Posterior cingulate gyrus (tissue), 11 donors: Measurements from ENCODE around the gene PRKCE.
A peak's percentile ranks its signal among the peaks of the same experiment; 100 is the strongest.

Experiments used
- DNase-seq, 10 donors: peaks; one replicate each; pipeline versions ENCODE4 v3.0.0 to v3.0.0-alpha.2; 2020 to 2021; ENCODE audit warnings: mixed read lengths in 3 of 10
- intact Hi-C: fragments of 100-400 bp; cut with DNase I; formaldehyde crosslinking; loops from one replicate; pipeline ENCODE4 v1.15.1; 2023

Gene PRKCE

GRCh38 chr2:45741161-45741850 is 89.8 kb downstream of the PRKCE start:
- intact Hi-C loops = no loop called here
- DNase-seq = peak in 2 of 10 donors; percentile 12 to 14

DNA sequence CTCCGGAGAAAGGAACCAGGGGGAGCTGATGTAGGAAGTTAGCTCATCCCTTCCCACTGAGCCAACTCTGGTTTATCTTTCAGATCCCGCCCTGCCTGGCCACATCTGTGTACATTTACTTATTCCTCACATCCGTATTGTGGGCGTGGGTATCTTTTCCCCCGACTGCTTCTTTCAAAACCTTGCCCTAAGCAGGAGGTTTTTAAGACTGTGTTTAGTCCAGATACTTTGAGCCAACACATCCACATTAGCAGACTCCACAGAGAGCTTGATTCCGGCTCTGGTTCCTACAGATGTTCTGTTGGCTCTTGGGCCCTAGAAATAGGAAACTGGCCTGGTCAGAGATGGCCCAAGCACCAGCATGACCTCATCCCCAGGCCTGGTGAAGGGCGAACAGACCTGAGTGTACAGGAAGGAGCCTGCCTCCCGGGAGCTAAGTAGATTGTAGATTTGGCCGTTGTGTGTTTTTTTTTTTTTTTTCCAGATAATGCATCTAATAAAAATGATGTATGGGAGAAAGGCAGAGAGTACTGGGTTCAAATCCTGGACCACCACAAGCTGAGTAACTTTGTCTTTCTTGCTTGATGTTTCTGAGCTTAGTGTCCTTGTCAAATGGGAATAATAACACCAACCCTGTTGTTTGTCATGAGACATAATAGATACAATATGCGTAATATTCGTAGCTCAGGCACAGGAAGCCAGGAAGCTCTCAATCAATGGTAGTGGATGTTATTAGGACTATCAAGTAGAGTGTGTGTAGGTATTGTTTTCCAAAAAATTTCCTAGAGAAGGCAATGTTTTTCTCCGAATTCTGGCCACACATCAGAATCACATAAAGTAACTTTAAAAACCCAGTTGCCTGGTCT is 92.3 kb downstream of the PRKCE start:
- no peak for DNase-seq
- intact Hi-C loops = no loop called here

GRCh38 chr2:45745231-45745630 is 93.8 kb downstream of the PRKCE start:
- no peak for DNase-seq
- intact Hi-C loops = no loop called here

GRCh38 chr2:45746888-45747287 is 95.4 kb downstream of the PRKCE start:
- intact Hi-C loops = no loop called here
- no peak for DNase-seq

DNA sequence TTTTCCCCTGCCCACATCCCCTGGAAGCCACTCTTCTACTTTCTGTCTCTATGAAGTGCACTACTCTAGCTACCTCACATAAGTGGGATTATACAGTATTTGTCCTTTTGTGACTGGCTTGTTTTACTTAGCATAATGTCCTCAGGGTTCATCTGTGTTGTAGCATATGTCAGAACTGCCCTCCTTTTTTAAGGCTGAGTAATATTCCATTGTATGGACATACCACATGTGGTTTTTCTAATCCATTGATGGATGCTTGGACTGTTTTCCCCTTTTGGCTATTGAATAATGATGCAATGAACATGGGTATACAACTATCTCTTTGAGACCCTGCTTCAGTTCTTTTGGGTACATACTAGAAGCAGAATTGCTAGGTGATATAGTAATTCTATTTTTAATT is 95.9 kb downstream of the PRKCE start:
- intact Hi-C loops = no loop called here
- no peak for DNase-seq

- peak in 9 of 10 donors; percentile 15 to 91 (median 72) for DNase-seq
- intact Hi-C loops = no loop called here
Measured at GRCh38 chr2:45748239-45748638, 96.8 kb downstream of the PRKCE start.

DNA sequence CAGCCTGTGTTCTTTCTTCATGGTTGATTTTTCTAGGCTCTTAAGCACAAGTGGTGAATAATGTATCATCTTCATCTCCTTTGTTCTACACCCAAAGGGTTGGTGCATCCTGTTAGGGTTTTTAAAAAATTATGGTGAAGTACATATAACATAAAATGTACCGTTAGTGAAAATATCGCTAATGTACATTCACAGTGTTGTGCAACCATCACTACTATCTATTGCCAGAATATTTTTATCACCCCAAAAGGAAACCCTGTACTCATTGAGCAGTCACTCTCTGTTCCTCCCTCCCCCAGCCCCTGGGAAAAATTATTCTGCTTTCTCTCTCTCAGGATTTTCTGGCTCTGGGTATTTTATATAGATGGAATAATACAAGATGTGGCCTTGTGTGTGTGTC is 98.5 kb downstream of the PRKCE start:
- no peak for DNase-seq
- intact Hi-C loops = no loop called here

DNA sequence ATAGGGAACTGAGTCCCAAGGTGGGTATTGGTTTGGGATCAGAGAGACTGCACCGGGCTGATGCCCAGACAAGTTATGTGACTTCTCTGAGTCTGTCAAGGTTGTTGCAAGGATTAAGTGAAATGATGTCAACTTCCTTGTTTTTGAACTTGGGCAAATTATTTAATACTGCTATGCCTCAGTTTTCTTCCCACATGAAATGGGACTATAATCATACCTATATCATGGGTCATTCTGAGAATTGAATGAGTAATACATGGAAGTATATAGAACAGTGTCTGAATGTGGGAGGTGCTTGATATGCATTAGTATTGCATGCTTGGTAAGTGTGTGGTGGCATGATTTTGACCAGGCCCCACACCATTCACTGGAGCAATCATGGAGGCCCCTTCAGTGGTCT is 99.0 kb downstream of the PRKCE start:
- no peak for DNase-seq
- intact Hi-C loops = no loop called here

GRCh38 chr2:45753381-45753780 is 101.9 kb downstream of the PRKCE start:
- intact Hi-C loops = no loop called here
- no peak for DNase-seq

- intact Hi-C loops = no loop called here
- peak in 7 of 10 donors; percentile 33 to 93 (median 63) for DNase-seq
Measured at GRCh38 chr2:45754131-45755010, 102.9 kb downstream of the PRKCE start.

- DNase-seq = no peak
- intact Hi-C loops = no loop called here
Measured at GRCh38 chr2:45755585-45756335, 104.3 kb downstream of the PRKCE start.

DNA sequence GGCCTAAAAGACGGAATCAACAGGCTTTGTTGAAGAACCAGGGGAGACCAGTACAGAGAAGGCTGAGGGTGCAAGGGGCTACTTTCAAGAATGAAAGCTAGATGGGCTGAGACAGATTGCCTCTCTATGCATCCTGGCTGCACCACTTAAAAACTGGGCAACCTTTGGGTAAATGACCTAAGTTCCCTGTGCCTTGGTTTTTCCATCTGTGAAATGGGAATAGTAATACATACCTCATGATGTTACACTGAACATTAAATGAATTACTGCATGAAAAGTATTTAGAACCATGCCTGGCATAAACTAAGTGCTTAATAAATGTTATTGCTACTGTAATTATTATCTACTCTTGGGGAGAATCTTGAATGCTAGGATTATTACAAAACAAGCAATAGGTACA is 106.5 kb downstream of the PRKCE start:
- intact Hi-C loops = no loop called here
- no peak for DNase-seq

GRCh38 chr2:45759310-45759851 is 107.9 kb downstream of the PRKCE start:
- DNase-seq = peak in 6 of 10 donors; percentile 46 to 92 (median 76)
- intact Hi-C loops = no loop called here

- no peak for DNase-seq
- intact Hi-C loops = loop anchor here (10.0 kb wide), 1 partner anchor 67 kb away; no protein-coding TSS in a partner anchor
Measured at GRCh38 chr2:45761635-45762034, 110.2 kb downstream of the PRKCE start.

DNA sequence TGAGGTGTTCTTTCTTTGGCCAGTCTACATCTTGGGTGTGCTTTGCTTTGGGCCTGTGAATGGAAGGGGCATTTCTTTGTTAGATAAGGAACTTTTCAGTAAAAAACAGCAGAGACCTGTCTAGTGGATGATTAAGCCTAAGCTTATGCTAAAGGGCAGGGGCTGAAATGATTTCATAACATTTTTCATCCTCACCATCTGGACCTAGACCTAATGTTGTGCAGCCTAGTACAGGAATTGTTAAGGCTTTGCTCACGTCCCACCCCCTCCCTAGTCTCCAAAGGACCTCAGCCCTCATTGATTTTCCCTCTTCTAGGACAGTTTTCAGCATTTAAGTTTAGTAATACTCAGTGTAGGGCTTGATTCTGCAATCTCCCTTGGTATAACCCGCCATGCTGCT is 111.8 kb downstream of the PRKCE start:
- no peak for DNase-seq
- intact Hi-C loops = loop anchor here (10.0 kb wide), 1 partner anchor 68 kb away; no protein-coding TSS in a partner anchor

GRCh38 chr2:45763797-45764196 is 112.3 kb downstream of the PRKCE start:
- intact Hi-C loops = loop anchor here (10.0 kb wide), 1 partner anchor 69 kb away; no protein-coding TSS in a partner anchor
- DNase-seq = no peak

DNA sequence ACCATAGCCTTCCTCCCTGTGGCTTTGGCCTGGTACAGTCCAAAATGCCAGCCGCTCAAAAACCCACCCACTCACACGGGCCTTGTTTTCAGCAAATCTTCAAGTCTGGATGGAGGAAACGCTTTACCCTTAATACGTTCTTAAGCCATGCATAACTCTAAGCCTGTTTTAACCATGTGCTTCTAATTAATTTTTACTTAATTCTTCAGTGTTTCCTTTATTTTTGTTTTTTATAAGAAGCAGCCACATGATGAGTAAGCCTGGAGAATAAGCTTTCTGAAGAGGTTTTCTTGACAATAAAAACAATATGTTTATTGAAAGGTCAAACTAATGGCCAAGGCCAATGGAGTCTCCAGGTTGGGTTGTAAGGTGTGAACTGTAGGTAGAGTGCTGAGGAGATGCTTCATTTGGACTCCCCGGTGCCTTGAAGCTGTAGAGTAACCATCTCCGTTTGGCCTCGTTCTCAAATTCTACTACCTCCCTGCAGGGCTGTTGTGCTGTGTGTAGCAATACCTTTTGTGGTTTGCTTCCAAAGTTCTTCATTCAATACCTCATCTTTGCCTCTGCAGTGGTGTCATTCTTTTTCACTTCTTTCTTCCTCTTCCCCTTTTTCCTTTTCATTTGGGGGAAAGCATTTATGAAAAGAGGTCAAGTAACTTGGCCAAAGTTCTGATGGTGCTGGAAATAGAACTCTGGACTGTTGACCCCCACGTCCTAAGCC is 113.7 kb downstream of the PRKCE start:
- intact Hi-C loops = loop anchor here (10.0 kb wide), 1 partner anchor 70 kb away; no protein-coding TSS in a partner anchor
- no peak for DNase-seq

DNA sequence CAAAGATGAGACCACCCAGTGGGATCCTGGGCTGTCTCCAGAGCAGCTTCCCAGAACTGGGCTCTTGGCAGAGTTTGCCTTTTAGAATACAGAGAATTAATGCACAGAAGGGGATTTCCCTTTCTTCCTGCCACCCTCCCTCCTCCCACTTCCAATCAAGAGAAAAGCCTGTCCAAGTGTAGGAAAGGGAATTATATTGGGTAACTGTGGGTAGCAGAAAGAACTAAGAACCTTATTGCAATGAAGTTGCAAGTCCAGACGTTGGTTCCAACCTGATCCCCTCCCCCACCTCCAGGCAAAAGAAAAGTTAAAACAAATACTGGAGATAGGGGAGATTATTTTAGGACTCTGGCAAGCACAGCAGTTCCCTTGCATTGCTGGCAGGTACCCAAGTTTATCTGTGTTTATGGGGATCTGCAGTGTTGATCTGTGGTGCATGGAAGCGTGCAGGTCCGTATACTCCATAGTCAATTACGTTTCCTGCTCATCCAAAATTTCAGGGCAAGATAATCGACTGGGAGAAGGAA is 114.3 kb downstream of the PRKCE start:
- intact Hi-C loops = loop anchor here (10.0 kb wide), 1 partner anchor 71 kb away; no protein-coding TSS in a partner anchor

GRCh38 chr2:45768208-45768607 is 116.7 kb downstream of the PRKCE start:
- intact Hi-C loops = loop anchor here (10.0 kb wide), 1 partner anchor 73 kb away; no protein-coding TSS in a partner anchor
- DNase-seq = no peak

More for the DNA sequence above, 114.3 kb downstream of the PRKCE start:
- DNase-seq = no peak
